ENCODE results near the gene PLXDC2. TPM values are rescaled to one million over a fixed set of nuclear protein-coding genes. Genes with fewer than 3 reads are reported as not detected.

The PLXDC2 gene
- total RNA-seq, 4 donors from 2014 or later, result 21.2 to 43.2 (median 32.7) TPM

- TF ChIP-seq CTCF (IDR thresholded peaks at IDR 0.05), result no peak
- TF ChIP-seq POLR2A (IDR thresholded peaks at IDR 0.05), result no peak
- Histone ChIP-seq H3K4me3 (no peak overlapping the region), H3K36me3 (no peaks in the 10 kb centered on the region), H3K27ac (no peak overlapping the region), H3K27me3 (no peaks in the 10 kb centered on the region), H3K4me1 (no peaks in the 10 kb centered on the region), H3K9me3 (no peaks in the 10 kb centered on the region)
- no peak for DNase-seq
Observed at GRCh38 chr10:19967981-19968380, 151.7 kb downstream of the PLXDC2 start.

GRCh38 chr10:19968745-19969144 lies 152.5 kb downstream of the PLXDC2 start:
- H3K36me3 ChIP-seq, result no peaks in the 10 kb centered on the region
- H3K9me3 ChIP-seq, result no peaks in the 10 kb centered on the region
- no peak for TF ChIP-seq POLR2A (IDR thresholded peaks at IDR 0.05)
- no peak for TF ChIP-seq CTCF (IDR thresholded peaks at IDR 0.05)
- H3K4me1 ChIP-seq, result no peaks in the 10 kb centered on the region
- no peak for DNase-seq
- H3K4me3 ChIP-seq, result no peak overlapping the region
- H3K27me3 ChIP-seq, result no peaks in the 10 kb centered on the region
- no peak overlapping the region for H3K27ac ChIP-seq

- H3K36me3 ChIP-seq, result no peaks in the 10 kb centered on the region
- no peaks in the 10 kb centered on the region for H3K4me1 ChIP-seq
- H3K27me3 ChIP-seq, result no peaks in the 10 kb centered on the region
- H3K4me3 ChIP-seq, result no peak overlapping the region
- H3K9me3 ChIP-seq, result no peaks in the 10 kb centered on the region
- no peak overlapping the region for H3K27ac ChIP-seq
- no peak for DNase-seq
- no peak for TF ChIP-seq CTCF (IDR thresholded peaks at IDR 0.05)
- TF ChIP-seq POLR2A (IDR thresholded peaks at IDR 0.05), result no peak
Observed at GRCh38 chr10:19970256-19970655, 154.0 kb downstream of the PLXDC2 start.

GRCh38 chr10:19970717-19971116 lies 154.5 kb downstream of the PLXDC2 start:
- no peak for TF ChIP-seq CTCF (IDR thresholded peaks at IDR 0.05)
- TF ChIP-seq POLR2A (IDR thresholded peaks at IDR 0.05), result no peak
- H3K27me3 ChIP-seq, result no peaks in the 10 kb centered on the region
- no peaks in the 10 kb centered on the region for H3K4me1 ChIP-seq
- H3K36me3 ChIP-seq, result no peaks in the 10 kb centered on the region
- H3K4me3 ChIP-seq, result no peak overlapping the region
- DNase-seq, result no peak
- H3K27ac ChIP-seq, result no peak overlapping the region
- no peaks in the 10 kb centered on the region for H3K9me3 ChIP-seq

- Histone ChIP-seq H3K9me3 (no peaks in the 10 kb centered on the region), H3K4me3 (no peak overlapping the region), H3K36me3 (no peaks in the 10 kb centered on the region), H3K27ac (no peak overlapping the region), H3K4me1 (no peaks in the 10 kb centered on the region), H3K27me3 (no peaks in the 10 kb centered on the region)
- TF ChIP-seq CTCF (IDR thresholded peaks at IDR 0.05) (no peak), POLR2A (IDR thresholded peaks at IDR 0.05) (no peak)
- DNase-seq, result no peak
Observed at GRCh38 chr10:19971343-19972052, 155.3 kb downstream of the PLXDC2 start.

Measured in Peyer's patch (tissue), 4 donors.